Activated CD4-positive, alpha-beta T cell treated with anti-CD3 and anti-CD28 coated beads for 48 hours (primary cell): ENCODE results near the gene FBXL13.
"Not testable (repeated sequence)": the region's sequence is repeated elsewhere in the genome, so short reads cannot be mapped to it uniquely, and the experiment has no call there.

ENCODE experiments used
- DNase-seq: peaks from one replicate; pipeline ENCODE4 v3.0.0-alpha.2; 2020

Gene FBXL13

GRCh38 chr7:102811942-102812678, 262.5 kb downstream of the FBXL13 start:
- no peak for DNase-seq

GRCh38 chr7:102810916-102811315, 263.7 kb downstream of the FBXL13 start:
- DNase-seq = no peak

DNA sequence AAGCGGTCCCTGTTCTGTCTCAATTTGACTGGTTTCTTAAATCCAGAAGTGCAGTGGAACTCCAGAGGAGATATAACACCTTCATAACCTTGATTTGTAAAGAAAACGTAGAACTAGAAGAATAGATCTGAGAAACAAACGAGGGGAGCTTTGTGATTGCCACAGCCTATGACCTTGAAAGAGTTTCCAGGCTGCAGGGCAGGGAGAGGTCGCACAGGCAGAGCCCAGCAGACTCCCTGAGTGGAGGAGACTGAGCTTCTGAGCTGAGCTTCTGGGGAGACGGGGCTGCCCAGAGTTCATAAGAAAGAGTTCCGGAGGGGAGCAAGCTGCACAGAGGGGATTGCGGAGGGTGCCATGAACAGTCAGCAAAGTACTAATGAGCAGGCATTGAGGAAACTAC, 268.0 kb downstream of the FBXL13 start:
- no peak for DNase-seq

DNA sequence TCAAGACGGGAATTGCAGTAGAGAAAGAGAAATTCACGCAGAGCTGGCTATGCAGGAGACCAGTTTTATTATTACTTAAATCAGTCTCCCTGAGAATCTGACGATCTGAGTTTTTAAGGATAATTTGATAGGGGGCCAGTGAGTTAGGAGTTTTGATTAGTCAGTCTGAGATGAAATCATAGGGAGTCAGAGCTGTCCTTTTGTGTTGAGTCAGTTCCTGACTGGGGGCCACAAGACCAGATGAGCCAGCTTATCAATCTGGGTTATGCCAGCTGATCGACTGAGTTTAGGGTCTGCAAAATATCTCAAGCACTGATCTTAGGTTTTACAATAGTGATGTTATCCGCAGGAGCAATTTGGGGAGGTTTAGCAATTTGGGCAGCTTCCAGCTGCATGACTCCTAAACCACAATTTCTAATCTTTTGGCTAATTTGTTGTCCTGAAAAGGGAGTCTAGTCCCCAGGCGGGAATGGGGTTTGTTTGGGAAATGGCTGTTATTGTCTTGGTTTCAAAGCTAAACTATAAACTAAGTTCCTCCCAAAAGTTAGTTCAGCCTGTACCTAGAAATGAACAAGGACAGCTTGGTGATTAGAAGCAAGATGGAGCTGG, 278.5 kb downstream of the FBXL13 start:
- not testable (repeated sequence) for DNase-seq

DNA sequence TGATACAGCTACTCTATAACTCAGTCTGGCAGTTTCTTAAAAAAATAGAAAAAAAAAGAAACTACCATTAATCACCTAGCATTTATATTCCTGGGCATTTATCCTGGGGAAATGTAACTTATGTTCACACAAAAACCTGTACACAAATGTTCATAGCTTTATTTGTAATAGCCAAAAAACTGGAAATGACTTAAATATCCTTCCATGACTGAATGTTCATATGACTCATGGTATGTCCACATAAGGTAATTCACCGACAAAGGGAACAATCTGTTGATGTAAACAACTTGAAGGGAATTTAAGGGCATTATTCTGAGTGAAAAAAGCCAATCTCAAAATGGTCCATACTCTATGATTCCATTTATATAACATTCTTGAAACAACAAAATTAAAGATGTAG, 280.0 kb downstream of the FBXL13 start:
- DNase-seq = not testable (repeated sequence)

GRCh38 chr7:102791831-102792230, 282.8 kb downstream of the FBXL13 start:
- DNase-seq = not testable (repeated sequence)

DNA sequence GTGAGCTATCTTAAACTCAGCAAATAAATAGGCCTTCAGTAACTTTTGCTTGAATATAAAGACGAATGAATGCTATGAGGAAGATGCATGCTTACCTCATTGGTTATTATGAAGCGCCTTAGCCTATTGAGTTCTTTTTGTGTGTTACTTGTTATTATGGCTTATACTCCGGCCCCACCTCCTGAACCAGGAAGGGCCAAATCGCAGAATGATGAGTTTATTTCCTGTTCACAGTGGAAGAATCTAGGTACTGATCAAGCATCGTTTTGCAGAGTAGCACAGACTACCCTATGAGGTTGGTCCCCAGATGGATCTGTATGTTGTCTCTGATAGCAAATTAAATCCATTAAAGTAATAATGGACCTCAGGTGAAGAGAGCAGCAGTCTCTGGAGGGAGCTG, 283.2 kb downstream of the FBXL13 start:
- DNase-seq = not testable (repeated sequence)

- DNase-seq = not testable (repeated sequence)
These were observed 284.1 kb downstream of the FBXL13 start for GRCh38 chr7:102790364-102791100.

GRCh38 chr7:102788770-102789169, 285.8 kb downstream of the FBXL13 start:
- not testable (repeated sequence) for DNase-seq

- not testable (repeated sequence) for DNase-seq
These were observed 293.7 kb downstream of the FBXL13 start for GRCh38 chr7:102780926-102781325.

DNA sequence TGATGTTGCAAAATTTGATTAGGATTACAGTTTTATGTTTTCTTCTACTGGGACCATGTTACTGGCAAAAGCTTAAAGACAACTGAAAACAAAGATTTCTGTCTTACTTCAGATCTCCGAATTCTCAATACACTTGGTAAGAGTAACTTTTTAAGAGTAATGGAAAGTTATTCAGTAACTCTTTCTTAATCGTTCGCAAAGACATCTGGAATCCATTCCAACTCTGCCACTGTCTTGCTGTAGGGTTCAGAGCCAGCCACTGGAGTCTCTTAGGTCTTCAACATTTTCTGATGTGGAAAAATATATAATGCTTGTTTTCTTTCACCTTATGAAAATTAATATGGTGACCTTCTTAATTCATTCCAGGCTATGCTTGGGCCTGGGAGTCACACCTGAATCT, 295.9 kb downstream of the FBXL13 start:
- DNase-seq = not testable (repeated sequence)

DNA sequence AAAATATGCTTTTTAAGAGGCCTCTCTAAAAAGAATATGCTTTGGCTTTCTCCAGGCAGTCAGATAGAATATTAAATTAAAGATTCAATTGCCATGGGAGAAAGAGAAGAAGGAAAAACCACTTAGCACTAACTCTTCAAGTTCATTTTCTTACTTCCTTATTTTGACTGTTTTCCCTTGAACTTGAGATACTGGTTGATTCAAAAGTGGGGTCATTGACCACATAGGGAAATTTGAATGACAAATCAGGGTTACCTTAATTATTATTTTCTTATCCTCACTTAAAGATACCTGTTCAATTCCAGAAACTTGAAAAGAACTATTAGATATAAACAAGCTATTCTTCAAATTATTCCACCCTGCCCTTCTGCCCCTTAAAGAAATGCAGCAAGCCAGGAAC, 298.4 kb downstream of the FBXL13 start:
- DNase-seq = not testable (repeated sequence)

GRCh38 chr7:102770467-102770866, 304.1 kb downstream of the FBXL13 start:
- not testable (repeated sequence) for DNase-seq

- DNase-seq = not testable (repeated sequence)
These were observed 304.9 kb downstream of the FBXL13 start for GRCh38 chr7:102769657-102770192.

DNA sequence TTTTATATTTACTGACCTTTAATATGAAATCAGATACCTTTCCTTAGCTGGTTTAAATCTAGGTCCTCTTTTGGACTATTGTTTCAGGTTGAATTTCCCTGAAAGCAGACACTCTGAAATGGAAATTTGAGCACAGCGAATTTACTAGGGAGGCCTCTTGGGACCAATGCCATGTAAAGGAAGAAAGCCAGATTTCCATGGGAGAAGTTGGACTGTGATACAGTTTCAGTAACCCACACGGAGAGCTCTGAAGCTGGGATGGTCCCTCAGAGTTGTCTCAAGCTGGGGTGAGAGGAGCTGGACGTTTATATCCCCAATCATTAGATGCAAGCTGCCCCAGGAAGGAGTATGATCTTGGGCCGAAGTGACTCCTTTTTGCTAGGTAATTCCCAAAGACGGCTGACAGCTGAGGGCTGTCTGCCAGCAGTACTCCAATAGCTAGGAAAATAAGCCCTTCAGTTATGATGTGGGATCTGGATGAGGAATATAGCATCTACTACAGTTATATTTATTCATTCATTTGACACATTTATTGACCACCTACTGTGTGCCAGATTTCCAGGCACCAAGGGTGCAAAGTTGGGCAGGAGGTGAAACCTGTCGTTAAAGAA, 311.2 kb downstream of the FBXL13 start:
- DNase-seq = not testable (repeated sequence)
